GM18873 (cell line): ENCODE data around the gene ALG1L2.
"Not testable (repeated sequence)": the region's sequence is repeated elsewhere in the genome, so short reads cannot be mapped to it uniquely, and the experiment has no call there.

Experiments
- ATAC-seq: cut with Tn5 transposase; IDR thresholded peaks from one replicate; pipeline ENCODE4 v1.9.1; 2021; ENCODE audit warnings: mild to moderate bottlenecking, moderate library complexity, moderate number of reproducible peaks; ENCODE audit not compliant: unreplicated experiment, low FRiP score

The ALG1L2 gene

DNA sequence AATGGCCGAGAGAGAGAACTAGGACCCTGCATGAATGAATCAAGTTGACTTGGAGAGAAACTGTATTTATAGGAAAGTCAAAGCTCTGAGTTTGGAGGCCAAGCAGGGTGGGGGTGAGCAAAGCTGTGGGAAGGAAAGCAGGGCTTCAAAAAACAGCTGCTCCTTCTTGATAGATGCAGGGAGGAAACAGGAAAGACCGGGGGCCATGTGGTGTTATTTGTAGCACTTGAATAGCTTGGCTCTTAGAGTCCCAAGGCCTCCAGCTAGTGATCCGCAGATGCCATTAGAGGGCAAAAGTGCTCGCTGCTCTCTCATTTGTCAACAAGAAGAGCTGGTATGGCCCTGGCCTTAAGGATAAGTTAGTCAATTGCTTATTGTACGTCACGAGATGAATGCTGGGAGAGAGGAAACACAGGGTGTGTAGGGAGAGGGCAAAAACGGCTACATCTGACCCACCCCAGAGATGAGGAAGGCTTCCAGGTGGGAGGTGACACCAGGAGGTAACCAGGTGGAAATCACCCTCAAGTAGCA, at the start of gene ALG1L2:
Gene ALG1L2 (plus strand): TSS at position 481 of the 531 bp plus-strand sequence. CDS start 186 bp downstream, outside the sequence.
- ATAC-seq = no peak

- not testable (repeated sequence) for ATAC-seq
Observed at GRCh38 chr3:130037126-130037815, 44.4 kb upstream of the ALG1L2 start.

DNA sequence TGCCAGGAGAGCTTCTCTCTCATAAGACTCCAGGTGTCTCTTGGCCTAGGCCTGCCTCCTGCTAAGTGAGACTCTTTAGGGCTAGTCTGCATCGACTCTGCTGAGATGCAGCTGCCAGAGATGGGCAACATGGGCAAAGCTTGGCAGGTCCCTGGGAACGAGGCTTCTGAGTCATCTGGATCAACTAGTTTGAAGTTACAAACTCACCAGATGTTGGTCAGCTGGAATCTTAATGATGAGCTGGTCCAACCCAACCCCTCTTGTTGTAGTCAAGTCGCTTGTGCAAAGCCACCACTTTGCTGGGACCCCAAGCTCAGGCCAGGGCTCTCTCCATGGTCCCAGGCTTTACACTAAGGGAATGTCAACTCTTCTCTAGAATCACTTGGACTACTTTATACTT, 38.9 kb upstream of the ALG1L2 start:
- not testable (repeated sequence) for ATAC-seq

DNA sequence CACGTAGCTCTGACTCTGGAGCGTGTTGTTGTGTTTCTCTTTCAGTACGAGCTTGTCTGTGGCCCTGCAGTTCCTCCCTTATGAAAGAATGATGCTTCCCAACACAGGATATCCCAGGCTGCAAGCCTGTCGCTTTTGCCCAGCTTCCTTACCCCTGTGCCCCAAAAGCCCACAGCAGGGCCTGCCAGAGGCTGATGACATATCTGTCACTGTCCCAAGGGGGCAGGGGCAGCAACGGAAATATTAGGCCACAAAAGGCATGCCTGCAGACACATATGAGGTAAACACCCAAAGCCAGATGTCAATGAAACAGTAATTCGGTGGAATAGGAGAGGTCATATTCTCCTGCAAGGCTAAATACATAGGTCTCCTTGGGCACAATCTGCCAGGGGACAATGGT, 38.0 kb upstream of the ALG1L2 start:
- ATAC-seq = not testable (repeated sequence)

DNA sequence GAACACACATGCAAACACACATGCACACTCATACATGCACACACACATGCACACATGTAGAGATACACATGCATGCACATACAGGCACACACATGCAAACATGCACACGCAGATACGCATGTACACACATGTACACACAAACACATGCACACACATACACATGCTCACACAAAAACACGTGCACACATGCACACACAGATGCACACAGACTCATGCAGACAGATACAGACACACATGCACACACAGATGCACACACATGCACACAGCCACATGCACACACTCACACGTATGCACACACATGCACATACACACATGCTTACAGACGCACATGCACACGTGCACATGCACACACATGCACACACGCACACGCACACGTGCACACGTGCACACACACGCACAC, 37.3 kb upstream of the ALG1L2 start:
- no peak for ATAC-seq

- no peak for ATAC-seq
Observed at GRCh38 chr3:130048726-130049125, 32.9 kb upstream of the ALG1L2 start.

GRCh38 chr3:130052366-130052765, 29.3 kb upstream of the ALG1L2 start:
- ATAC-seq = not testable (repeated sequence)

DNA sequence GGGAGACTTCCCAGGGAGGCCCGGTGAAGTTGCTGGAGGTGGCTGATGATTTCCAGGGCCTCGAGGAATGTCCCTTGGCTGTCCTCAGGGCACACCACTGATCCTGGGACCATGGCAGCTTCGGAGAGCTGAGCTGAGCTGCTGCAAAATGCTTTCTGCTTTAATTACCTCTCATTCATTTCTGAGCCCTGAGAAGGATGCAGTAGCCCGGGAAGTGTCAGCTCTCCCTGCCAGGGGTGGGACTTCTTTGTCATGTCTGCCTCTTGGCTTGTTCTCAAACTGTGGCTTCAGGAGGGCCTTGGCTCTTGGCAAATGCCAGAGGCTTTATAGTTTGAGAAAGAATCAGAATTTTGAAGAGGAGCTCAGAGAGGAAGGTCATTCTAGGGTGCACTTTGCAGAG, 28.7 kb upstream of the ALG1L2 start:
- ATAC-seq = not testable (repeated sequence)

- ATAC-seq = not testable (repeated sequence)
Observed at GRCh38 chr3:130057536-130058266, 23.9 kb upstream of the ALG1L2 start.

DNA sequence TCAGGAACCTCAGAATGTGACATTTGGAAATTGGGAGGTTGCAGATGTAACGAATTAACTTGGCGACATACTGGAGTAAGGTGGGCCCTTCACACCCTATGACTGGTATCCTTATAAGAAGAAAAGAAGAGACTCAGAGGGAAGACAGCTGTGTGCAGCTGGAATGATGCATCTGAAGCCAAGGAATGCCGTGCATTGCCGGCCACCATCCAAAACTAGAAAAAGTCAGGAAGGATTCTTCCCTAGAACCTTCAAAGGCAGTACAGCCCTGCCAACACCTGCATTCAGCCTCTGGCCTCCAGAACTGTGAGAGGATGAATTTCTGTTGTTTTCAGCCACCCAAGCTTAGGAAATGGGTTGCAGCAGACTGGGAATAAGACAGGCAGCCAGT, 23.4 kb upstream of the ALG1L2 start:
- ATAC-seq = not testable (repeated sequence)

- not testable (repeated sequence) for ATAC-seq
Observed at GRCh38 chr3:130058716-130059115, 22.9 kb upstream of the ALG1L2 start.

- not testable (repeated sequence) for ATAC-seq
Observed at GRCh38 chr3:130059162-130059561, 22.5 kb upstream of the ALG1L2 start.

- ATAC-seq = no peak
Observed at GRCh38 chr3:130073582-130073981, 8.0 kb upstream of the ALG1L2 start.

GRCh38 chr3:130077636-130078035, 4.0 kb upstream of the ALG1L2 start:
- no peak for ATAC-seq

DNA sequence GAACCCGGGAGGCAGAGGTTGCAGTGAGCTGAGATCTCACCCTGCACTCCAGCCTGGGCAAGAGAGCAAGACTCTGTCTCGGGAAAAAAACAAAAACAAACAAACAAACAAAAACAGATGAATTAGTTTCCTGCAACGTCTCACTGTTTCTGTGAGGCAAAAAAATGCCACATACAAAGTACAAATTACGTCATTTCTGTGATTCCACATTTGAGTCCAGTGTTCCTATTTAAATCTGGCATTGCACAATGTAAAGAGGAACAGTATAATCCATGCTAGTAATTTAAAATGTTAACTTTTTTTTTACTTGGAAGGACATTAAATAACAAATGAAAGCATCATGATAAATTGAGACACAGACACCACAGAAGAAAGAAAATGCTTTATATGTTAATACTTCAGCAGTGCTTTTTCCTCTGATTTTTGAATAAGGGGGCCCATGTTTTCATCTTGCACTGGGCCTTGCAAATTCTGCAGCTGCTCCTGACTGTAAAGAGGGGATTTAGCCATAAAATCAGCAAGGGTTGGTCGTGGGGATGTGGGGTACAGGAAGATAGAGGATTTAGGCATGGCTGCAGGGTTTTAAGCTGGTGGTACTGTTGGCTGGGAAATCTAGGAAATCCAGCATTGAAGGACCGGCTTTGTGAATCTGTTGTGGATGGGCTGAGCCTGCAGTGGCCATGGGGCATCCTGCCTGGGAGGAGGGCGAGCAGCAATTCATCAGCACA, 1.9 kb downstream of the ALG1L2 start:
- not testable (repeated sequence) for ATAC-seq

- ATAC-seq = no peak
Observed at GRCh38 chr3:130084436-130084980, 2.9 kb downstream of the ALG1L2 start.

GRCh38 chr3:130085881-130086280, 4.2 kb downstream of the ALG1L2 start:
- ATAC-seq = no peak

GRCh38 chr3:130086628-130087027, 5.0 kb downstream of the ALG1L2 start:
- not testable (repeated sequence) for ATAC-seq

DNA sequence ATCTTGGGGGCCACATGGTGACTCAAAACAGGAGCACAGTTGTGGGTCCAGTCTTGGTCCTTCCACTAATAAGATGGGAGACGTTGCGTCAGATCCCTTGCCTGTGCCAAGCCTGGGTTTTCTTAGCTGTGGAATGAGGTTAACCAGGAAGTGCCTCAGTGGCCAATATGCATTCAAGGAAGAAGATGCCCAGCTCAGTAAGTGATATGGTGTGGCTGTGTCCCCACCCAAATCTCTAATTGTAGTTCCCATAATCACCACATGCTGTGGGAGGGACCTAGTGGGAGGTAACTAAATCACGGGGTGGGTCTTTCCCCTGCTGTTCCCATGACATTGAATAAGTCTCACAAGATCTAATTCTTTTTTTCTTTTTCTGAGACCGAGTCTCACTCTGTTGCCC, 6.4 kb downstream of the ALG1L2 start:
- ATAC-seq = no peak

DNA sequence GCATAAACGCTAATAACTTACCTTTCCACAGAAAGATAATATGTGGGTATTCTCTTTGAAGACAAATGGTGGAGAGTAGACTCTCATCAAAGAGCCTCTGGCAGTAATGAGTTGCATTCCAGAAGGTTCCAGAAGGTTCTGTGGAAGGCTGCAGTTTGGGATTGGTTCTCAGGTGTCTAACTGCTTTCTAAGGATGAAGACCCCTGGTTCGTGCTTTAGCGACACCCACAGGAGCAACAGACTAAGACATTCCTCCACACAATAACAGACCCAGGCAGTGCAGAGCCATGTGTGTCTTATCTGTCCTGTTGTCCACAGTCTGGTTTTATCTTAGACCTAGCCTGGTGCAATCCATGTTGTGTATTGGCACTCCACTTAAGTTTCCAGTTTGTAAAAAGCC, 9.1 kb downstream of the ALG1L2 start:
- not testable (repeated sequence) for ATAC-seq

DNA sequence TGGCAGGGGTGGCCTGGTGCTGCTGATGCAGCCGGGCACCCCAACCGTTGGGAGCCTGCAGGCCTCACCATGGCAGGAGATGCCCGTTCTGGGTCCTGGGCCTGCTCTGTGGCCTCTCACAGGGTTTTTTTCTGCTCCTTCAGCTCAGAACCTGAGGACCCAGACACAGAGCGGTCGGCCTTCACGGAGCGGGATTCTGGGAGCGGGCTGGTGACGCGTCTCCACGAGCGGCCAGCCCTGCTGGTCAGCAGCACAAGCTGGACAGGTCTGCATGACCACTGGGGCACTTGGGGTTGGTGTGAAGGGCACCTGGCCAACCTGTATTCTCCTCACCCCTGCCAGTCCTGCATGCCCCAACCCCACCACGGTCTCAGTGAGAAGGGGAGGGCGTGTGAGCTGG, 10.3 kb downstream of the ALG1L2 start:
- ATAC-seq = no peak
